B cell (primary cell): ENCODE results near the gene OLFM2. TPM values are rescaled to one million over a fixed set of nuclear protein-coding genes. Genes with fewer than 3 reads are reported as not detected.

Experiments
- ATAC-seq: fragments of 200-7000 bp; cut with Tn5 transposase; one replicate; pipeline ENCODE4 v1.10.0; 2021; ENCODE audit warnings: low read depth, mild to moderate bottlenecking, moderate number of reproducible peaks, moderate library complexity
- CTCF ChIA-PET: fragments of 350-600 bp; sonication (Branson Sonifier 250); formaldehyde crosslinking; loops from one replicate; lab custom pipeline; 2021; ENCODE audit warnings: antibody characterized with exemption, inconsistent platforms; lab: Charles Lee
- POLR2A ChIA-PET: fragments of 350-600 bp; sonication (Branson Sonifier 250); formaldehyde crosslinking; loops from one replicate; lab custom pipeline; 2021; ENCODE audit warnings: antibody characterized with exemption; lab: Charles Lee
- DNase-seq: peaks from one replicate; pipeline ENCODE4 v3.0.0; 2013
- H2AFZ ChIP-seq: 2 replicates; pipeline ENCODE4 v1.6.1; 2012; ENCODE audit warnings: mild to moderate bottlenecking, low read depth, low read length; ENCODE audit not compliant: insufficient read depth, poor library complexity, severe bottlenecking
- H3K27ac ChIP-seq, 2 donors: 1 replicate in 1 of 2; 2 replicates in 1 of 2; pipeline ENCODE4 v1.5.1; 2012 to 2013; ENCODE audit warnings: low read length in 2 of 2, mild to moderate bottlenecking in 2 of 2, moderate library complexity in 1 of 2
- H3K27me3 ChIP-seq, 4 experiments: fragments of 200-600 bp in 1 of 4; sonication (generic) in 1 of 4; replicated peaks in 1 of 4; 1 replicate in 2 of 4; 2 replicates in 2 of 4; pipeline versions ENCODE4 v1.6.1 to v1.7.0; 2013 to 2016; ENCODE audit warnings: low read length in 3 of 4, mild to moderate bottlenecking in 2 of 4, mixed read lengths in 1 of 4, moderate library complexity in 1 of 4; ENCODE audit not compliant: insufficient read depth in 4 of 4, control insufficient read depth in 3 of 4; ENCODE audit errors: control extremely low read depth in 1 of 4
- H3K36me3 ChIP-seq, 2 experiments: replicated peaks in 1 of 2; 1 replicate in 1 of 2; 2 replicates in 1 of 2; pipeline versions ENCODE4 v1.6.1 to v1.7.1; 2013; ENCODE audit warnings: low read length in 1 of 2; ENCODE audit not compliant: insufficient read depth in 2 of 2, control insufficient read depth in 1 of 2; ENCODE audit errors: control extremely low read depth in 1 of 2, extremely low read depth in 1 of 2
- H3K4me1 ChIP-seq, 2 donors: fragments of 200-600 bp in 1 of 2; sonication (generic) in 1 of 2; 1 replicate in 1 of 2; 2 replicates in 1 of 2; pipeline versions ENCODE4 v1.5.1 to v1.6.1; 2013 to 2017; ENCODE audit warnings: low read length in 2 of 2; ENCODE audit not compliant: control insufficient read depth in 2 of 2, insufficient read depth in 2 of 2
- H3K4me2 ChIP-seq: replicated peaks from 2 replicates; pipeline ENCODE3; 2012; ENCODE audit warnings: mild to moderate bottlenecking, low read depth, low read length; ENCODE audit not compliant: poor library complexity, severe bottlenecking
- H3K4me3 ChIP-seq, 5 experiments: fragments of 200-600 bp in 1 of 5; sonication (generic) in 1 of 5; 1 replicate in 3 of 5; 2 replicates in 2 of 5; pipeline versions ENCODE4 v1.5.1 to v1.7.0; 2011 to 2016; ENCODE audit warnings: low read length in 4 of 5, mild to moderate bottlenecking in 4 of 5, low read depth in 2 of 5, control low read depth in 1 of 5, moderate library complexity in 1 of 5; ENCODE audit not compliant: insufficient read depth in 1 of 5; ENCODE audit errors: control extremely low read depth in 1 of 5, extremely low read depth in 1 of 5
- H3K79me2 ChIP-seq: fragments of 200-600 bp; sonication (generic); one replicate; pipeline ENCODE4 v1.6.0; 2016; ENCODE audit warnings: low read length; ENCODE audit not compliant: control insufficient read depth, insufficient read depth
- H3K9ac ChIP-seq: fragments of 200-600 bp; sonication (generic); 2 replicates; pipeline ENCODE4 v1.6.1; 2017; ENCODE audit warnings: mild to moderate bottlenecking, low read length, moderate library complexity
- H3K9me3 ChIP-seq, 3 donors: one replicate each; pipeline versions ENCODE4 v1.6.1 to v1.7.1; 2013; ENCODE audit warnings: low read length in 2 of 3; ENCODE audit not compliant: control insufficient read depth in 2 of 3, insufficient read depth in 1 of 3; ENCODE audit errors: control extremely low read depth in 1 of 3
- H4K20me1 ChIP-seq: 2 replicates; pipeline ENCODE4 v1.6.0; 2012; ENCODE audit warnings: mild to moderate bottlenecking, low read length; ENCODE audit not compliant: insufficient read depth, control insufficient read depth, poor library complexity, severe bottlenecking
- H3K27ac Mint-ChIP-seq: one replicate; pipeline ENCODE4 v1.8.0; 2021; ENCODE audit warnings: mixed read lengths
- H3K27me3 Mint-ChIP-seq: one replicate; pipeline ENCODE4 v1.8.0; 2021; ENCODE audit warnings: mixed read lengths
- H3K4me1 Mint-ChIP-seq: one replicate; pipeline ENCODE4 v1.8.0; 2021; ENCODE audit warnings: mixed read lengths
- H3K4me3 Mint-ChIP-seq: one replicate; pipeline ENCODE4 v1.8.0; 2021; ENCODE audit warnings: mixed read lengths
- H3K9me3 Mint-ChIP-seq: one replicate; pipeline ENCODE4 v1.8.0; 2022; ENCODE audit warnings: mixed read lengths; ENCODE audit not compliant: insufficient read depth
- EZH2 ChIP-seq: IDR thresholded peaks from 2 replicates; pipeline ENCODE4 v1.6.1; 2012; ENCODE audit warnings: borderline replicate concordance, low read depth, mild to moderate bottlenecking, moderate library complexity, low read length; ENCODE audit not compliant: insufficient read depth, poor library complexity, severe bottlenecking
- whole genome bisulfite sequencing: methylation state at CpG from one replicate; pipeline ENCODE4 v1.1.5; 2013; ENCODE audit warnings: missing lambda C conversion rate; ENCODE audit not compliant: insufficient coverage; 5-methylcytosine and 5-hydroxymethylcytosine counted together
- intact Hi-C: fragments of 100-400 bp; cut with micrococcal nuclease; formaldehyde crosslinking; loops from one replicate; pipeline ENCODE4 v1.10.0; 2022
- polyA plus RNA-seq: library from polyadenylated mRNA; depleted of rRNA; stranded (reverse); fragments of >200 nt; gene quantifications from 2 replicates; pipeline ENCODE4 v1.2.3, GENCODE V29; 2012
- total RNA-seq, 2 donors: library from RNA; stranded (reverse); fragments of 120-200 nt in 1 of 2; gene quantifications; 1 replicate in 1 of 2; 2 replicates in 1 of 2; pipeline versions ENCODE4 v1.2.3 to v1.2.4, GENCODE V29; 2013 to 2022
- TF ChIP-seq, protein P1 (sequence below): fragments of 200-600 bp; IDR thresholded peaks from one replicate; pipeline ENCODE4 v1.8.0; 2022; ENCODE audit warnings: antibody characterized with exemption, mild to moderate bottlenecking

OLFM2 gene
- total and polyA plus RNA-seq, 2 donors (not counting 1 experiment from before 2014, with no cell fraction given), result 0.15 TPM; not detected in 1

DNA sequence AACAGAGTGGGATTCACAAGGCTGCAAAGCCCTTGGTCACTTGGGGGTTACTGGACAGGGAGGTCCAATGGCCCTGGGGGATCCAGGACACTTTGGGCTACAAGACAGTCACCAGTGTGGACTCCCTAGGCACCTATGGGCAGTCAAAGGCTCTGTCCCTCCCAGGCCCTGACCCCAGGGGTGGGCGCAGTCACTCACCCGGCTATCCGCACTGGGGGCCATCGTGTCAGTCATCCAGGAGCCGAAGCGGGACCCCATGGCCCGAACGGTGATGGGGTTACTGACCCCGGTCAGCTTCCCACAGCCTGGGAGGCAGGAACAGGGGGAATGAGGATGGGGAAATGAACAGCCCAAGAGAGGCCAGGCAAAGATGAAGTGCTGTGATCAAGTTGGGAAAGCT lies 79.7 kb downstream of the OLFM2 start:
- no peak overlapping the region for H3K27ac Mint-ChIP-seq
- POLR2A ChIA-PET, result no interaction called here
- no peaks in the 10 kb centered on the region for H3K9me3 Mint-ChIP-seq
- Histone ChIP-seq H3K4me3 (no peak overlapping the region), H3K27me3 (no peaks in the 10 kb centered on the region), H2AFZ (no peak overlapping the region), H4K20me1 (no peaks in the 10 kb centered on the region), H3K27ac (no peak overlapping the region), H3K36me3 (no peaks in the 10 kb centered on the region), H3K4me2 (no peak overlapping the region), H3K4me1 (peaks cover 12% of the 10 kb centered on the region in 2 donors), H3K79me2 (no peaks in the 10 kb centered on the region), H3K9me3 (no peaks in the 10 kb centered on the region), H3K9ac (no peak overlapping the region)
- H3K4me3 Mint-ChIP-seq, result no peak overlapping the region
- CTCF ChIA-PET, result interaction anchor here (0.6 kb wide), 1 partner anchor 616 kb away, joined by 3 read pairs; no protein-coding TSS in a partner anchor
- ATAC-seq (no peak), DNase-seq (no peak)
- no peaks in the 10 kb centered on the region for H3K27me3 Mint-ChIP-seq
- peaks cover 17% of the 10 kb centered on the region for H3K4me1 Mint-ChIP-seq
- TF ChIP-seq EZH2, result no peak
- TF ChIP-seq, protein P1, sequence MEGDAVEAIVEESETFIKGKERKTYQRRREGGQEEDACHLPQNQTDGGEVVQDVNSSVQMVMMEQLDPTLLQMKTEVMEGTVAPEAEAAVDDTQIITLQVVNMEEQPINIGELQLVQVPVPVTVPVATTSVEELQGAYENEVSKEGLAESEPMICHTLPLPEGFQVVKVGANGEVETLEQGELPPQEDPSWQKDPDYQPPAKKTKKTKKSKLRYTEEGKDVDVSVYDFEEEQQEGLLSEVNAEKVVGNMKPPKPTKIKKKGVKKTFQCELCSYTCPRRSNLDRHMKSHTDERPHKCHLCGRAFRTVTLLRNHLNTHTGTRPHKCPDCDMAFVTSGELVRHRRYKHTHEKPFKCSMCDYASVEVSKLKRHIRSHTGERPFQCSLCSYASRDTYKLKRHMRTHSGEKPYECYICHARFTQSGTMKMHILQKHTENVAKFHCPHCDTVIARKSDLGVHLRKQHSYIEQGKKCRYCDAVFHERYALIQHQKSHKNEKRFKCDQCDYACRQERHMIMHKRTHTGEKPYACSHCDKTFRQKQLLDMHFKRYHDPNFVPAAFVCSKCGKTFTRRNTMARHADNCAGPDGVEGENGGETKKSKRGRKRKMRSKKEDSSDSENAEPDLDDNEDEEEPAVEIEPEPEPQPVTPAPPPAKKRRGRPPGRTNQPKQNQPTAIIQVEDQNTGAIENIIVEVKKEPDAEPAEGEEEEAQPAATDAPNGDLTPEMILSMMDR, result no peak
- intact Hi-C loops, result no loop called here
- 98% methylated on average over 9 of the region's 9 CpGs for WGBS

- H3K79me2 ChIP-seq, result no peaks in the 10 kb centered on the region
Observed at GRCh38 chr19:9854282-9854846, 82.0 kb downstream of the OLFM2 start.

More at GRCh38 chr19:9854282-9854846, 82.0 kb downstream of the OLFM2 start:
- peaks cover 12% of the 10 kb centered on the region in 2 donors for H3K4me1 ChIP-seq
- H3K9me3 ChIP-seq, result no peaks in the 10 kb centered on the region
- no peaks in the 10 kb centered on the region for H3K36me3 ChIP-seq
- TF ChIP-seq, protein P1, result no peak
- TF ChIP-seq EZH2, result no peak
- intact Hi-C loops, result no loop called here
- no peak overlapping the region for H3K27ac Mint-ChIP-seq
- H2AFZ ChIP-seq, result no peak overlapping the region
- no peaks in the 10 kb centered on the region for H3K27me3 ChIP-seq
- ATAC-seq (no peak), DNase-seq (no peak)
- no peaks in the 10 kb centered on the region for H3K27me3 Mint-ChIP-seq
- H3K4me2 ChIP-seq, result no peak overlapping the region
- WGBS, result 97% methylated on average over 34 of the region's 38 CpGs
- no peak overlapping the region for H3K27ac ChIP-seq
- peaks cover 8% of the 10 kb centered on the region for H4K20me1 ChIP-seq
- peaks cover 17% of the 10 kb centered on the region for H3K4me1 Mint-ChIP-seq
- ChIA-PET CTCF (no interaction called here), POLR2A (no interaction called here)
- H3K4me3 Mint-ChIP-seq, result no peak overlapping the region
- H3K9me3 Mint-ChIP-seq, result no peaks in the 10 kb centered on the region
- no peak overlapping the region for H3K4me3 ChIP-seq
- no peak overlapping the region for H3K9ac ChIP-seq
